ENCODE measurements around the gene HSD17B1.
"Not testable (repeated sequence)": the region's sequence is repeated elsewhere in the genome, so short reads cannot be mapped to it uniquely, and the experiment has no call there.

Gene HSD17B1

GRCh38 chr17:42552736-42553135, at the start of gene HSD17B1:
Gene HSD17B1, plus strand, starts transcription at chr17:42552923. Its CDS starts 11 bp downstream, at chr17:42552934.
- DNase-seq: not testable (repeated sequence)

- DNase-seq: no peak
Measured at GRCh38 chr17:42502926-42503325, 49.8 kb upstream of the HSD17B1 start.

- no peak for DNase-seq
Measured at GRCh38 chr17:42507671-42508070, 45.1 kb upstream of the HSD17B1 start.

DNA sequence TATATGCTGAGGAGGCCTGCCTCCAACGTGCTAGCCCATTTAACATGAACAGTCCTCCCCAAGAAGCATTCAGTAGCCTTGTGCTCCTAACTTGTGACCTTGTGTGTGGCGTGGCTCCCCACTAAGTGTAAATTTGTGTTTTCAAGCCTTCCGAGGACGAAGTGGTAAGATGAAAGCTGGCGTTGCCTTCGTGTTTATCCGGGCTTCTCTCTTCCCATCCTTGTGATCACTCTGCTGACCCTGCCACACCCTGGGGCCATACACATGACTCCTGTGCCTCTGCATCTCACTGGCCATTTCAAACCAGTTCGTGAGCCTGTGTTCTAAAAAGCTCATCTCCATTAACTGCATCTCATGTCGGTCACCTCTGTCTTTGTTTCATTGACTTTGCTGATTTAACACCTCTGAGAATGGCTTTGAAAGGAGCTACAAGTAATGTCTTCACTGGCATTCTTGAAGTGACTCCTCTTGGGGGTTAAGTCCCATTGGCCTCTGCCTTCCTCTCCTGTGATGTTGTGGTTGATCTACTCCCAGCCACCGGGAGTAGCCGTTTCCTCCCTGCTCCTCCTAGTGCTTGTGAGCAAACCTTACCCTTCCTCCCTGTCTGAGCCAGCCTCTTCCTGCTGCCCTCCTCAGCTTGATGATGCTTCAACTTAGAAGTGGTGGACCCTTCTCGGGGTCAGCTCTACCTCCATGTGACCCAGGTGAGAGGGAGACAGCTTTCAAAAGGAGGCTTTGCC, 44.1 kb upstream of the HSD17B1 start:
- no peak for DNase-seq

- DNase-seq: no peak
Measured at GRCh38 chr17:42509409-42509808, 43.3 kb upstream of the HSD17B1 start.

GRCh38 chr17:42509841-42510240, 42.9 kb upstream of the HSD17B1 start:
- no peak for DNase-seq

GRCh38 chr17:42512246-42512645, 40.5 kb upstream of the HSD17B1 start:
- DNase-seq: no peak

GRCh38 chr17:42512733-42513251, 39.9 kb upstream of the HSD17B1 start:
- DNase-seq: no peak

DNA sequence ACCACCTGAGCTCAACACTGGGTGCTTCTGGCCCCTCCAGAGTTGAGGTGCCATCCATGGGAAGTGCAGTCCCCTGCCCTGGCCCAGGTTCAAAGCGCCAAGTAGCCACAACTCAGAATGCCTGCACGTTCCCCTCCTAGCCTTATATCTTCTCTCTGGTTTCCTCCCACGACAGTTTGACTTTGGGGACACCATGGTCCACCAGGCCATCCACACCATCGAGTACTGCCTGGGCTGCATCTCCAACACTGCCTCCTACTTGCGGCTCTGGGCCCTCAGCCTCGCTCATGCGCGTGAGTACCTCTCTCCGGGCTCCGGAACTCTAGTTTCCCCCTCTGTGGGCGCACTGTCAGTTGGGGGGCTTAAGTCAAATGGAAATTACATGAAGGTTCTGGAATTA, 39.0 kb upstream of the HSD17B1 start:
- DNase-seq: no peak

GRCh38 chr17:42514279-42514678, 38.4 kb upstream of the HSD17B1 start:
- DNase-seq: no peak

DNA sequence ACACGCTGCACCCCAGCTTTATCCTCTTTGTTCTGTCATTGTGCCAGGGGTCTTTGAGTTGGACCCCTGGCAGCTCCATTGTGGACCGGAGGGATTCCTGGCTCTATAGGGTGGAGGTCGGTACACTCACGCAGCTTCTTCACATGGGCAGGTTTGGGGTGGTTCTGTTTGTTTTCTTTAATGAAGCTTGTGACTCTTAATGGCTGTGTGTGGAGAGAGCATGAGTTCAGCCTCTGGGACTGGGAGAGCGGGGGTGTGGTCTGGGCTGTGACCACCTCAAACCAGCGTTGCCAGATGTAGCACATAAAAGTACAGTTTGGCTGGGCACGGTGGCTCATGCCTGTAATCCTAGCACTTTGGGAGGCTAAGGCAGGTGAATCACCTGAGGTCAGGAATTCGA, 37.9 kb upstream of the HSD17B1 start:
- no peak for DNase-seq

GRCh38 chr17:42517516-42517915, 35.2 kb upstream of the HSD17B1 start:
- no peak for DNase-seq

DNA sequence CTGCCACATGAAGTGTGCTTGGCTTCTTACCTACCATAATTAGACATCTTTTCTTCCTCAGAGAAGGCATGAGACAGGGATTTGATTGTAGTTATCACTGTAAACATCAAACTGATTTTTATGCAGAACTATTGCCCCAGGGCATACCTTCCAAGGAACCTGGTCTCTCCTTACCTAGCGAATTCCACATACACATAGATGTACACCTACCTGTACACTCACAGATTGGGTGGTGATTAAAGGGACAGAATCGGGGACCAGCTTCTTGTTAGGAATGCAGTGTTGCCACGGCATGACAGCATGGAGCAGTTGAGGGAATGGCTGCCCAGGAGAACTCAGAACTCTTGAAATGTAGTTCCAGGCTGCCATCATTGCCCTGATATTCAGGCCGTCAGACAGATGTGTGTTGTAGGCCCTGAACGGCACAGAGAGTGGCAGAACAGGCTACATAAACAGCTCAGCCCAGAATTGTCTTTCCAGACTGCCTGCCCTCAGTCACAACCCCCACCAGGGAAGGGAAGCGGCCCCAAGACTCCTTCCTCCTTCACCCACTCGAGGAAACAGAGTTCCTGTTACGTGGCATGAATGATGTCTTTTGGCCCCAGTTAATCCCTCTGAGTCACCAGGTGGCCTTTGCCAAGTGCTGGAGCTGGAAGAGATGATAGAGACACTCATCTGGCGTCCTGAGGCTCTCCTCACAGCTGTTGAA, 34.5 kb upstream of the HSD17B1 start:
- no peak for DNase-seq

DNA sequence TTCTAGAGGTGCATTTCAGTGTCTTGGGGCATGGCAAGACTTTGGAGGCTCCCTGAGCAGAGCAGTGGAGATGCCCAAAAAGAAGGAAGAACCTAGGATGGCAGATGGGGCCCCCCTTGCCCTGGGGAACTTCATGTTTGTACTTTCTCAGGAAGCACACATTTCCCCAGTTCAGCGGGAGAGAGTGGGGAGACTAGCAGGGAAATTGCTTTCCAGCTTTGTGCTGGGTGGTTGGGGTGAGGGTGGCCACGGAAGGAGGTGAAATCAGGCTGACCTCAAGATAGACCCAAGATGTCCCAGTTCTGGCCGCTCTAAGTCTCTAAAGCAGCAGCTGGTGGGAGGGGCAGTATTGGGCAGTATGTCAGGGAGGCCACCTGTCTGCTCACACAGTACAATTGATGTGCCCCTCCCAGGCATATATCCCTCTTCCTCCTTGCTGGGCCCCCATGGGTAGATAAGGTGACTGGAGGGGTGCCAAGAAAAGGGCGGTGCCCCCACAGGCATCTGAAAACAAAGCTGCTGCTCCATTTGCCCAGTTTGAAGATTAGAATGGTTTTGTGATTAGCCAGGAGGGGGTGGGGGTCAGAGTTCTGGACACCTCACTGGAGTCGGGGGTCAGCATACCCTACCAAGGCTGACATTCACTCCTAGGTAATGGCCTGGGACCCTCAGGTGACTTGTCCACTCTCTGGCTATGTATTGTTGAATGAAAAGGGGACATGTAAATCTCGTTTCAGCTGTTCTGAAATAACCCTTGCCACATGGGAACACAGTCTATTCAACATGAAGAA, 33.8 kb upstream of the HSD17B1 start:
- DNase-seq: no peak

- no peak for DNase-seq
Measured at GRCh38 chr17:42519546-42520491, 32.9 kb upstream of the HSD17B1 start.

DNA sequence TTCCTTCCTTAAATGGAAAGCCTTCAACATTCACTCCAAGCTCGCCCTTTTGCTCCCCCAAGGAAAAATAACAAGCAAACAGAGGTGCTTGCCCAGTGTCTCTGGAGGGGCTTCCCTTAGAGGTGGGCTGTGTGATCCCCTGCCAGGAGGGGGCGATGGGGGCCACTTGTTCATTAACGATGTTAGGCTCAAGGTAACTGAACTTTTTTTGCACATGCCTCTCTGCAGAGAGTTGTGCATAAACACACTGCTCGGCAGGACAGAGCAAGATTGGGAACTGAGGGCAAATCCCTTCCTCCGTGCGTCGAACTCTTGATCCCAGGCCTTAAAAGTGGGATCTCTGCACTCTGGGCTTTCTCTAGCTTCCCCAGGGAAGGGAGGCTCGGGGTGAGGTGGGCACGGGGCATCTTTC, 32.2 kb upstream of the HSD17B1 start:
- DNase-seq: no peak

DNA sequence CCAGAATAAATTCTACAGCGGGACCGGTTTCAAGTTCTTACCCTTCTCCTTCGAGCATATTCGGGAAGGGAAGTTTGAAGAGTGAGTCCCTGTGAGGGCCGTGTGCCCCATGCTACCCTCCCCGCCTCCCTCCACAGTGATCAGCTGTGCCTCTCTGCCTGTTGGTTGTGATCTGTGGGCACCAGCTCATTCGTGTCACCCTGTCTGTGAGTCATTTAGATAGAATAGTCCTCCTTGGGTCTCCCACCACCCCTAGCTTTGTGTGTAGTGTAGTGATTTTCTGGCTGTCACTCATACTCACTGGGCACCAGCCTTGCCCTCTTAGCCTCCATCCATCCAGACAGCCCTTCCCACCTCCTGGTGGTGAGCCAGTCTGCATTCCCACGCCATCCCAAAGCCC, 31.7 kb upstream of the HSD17B1 start:
- DNase-seq: no peak

DNA sequence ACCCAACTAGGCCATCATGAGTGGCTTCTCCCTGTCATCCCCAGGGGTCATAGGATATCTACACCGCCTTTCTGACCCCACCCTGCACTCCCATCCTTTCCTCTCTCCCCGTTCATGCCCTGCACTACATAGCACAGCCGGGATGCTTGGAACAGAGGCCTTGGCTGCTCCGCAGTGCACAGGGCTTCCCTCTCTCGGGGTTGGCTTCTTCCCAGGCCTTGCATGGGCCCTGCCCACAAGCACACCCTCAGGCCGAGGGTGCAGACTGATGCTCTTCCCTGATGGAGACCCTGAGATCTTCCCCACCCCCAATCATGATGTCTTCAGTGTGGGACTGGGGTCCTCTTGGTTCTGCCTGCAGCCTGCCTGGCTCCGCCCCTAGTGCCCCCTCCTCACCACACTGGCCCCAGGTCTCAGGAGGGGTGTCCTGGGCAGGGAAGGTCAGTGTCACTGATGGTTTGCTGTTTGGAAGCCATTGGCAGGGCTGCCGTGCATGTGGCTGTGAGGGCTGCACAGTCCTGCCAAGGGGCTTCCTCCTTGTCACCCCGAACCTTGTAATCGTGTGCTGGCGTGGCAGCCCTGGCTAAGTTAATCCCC, 31.0 kb upstream of the HSD17B1 start:
- DNase-seq: no peak

- no peak for DNase-seq
Measured at GRCh38 chr17:42522263-42522790, 30.4 kb upstream of the HSD17B1 start.

DNA sequence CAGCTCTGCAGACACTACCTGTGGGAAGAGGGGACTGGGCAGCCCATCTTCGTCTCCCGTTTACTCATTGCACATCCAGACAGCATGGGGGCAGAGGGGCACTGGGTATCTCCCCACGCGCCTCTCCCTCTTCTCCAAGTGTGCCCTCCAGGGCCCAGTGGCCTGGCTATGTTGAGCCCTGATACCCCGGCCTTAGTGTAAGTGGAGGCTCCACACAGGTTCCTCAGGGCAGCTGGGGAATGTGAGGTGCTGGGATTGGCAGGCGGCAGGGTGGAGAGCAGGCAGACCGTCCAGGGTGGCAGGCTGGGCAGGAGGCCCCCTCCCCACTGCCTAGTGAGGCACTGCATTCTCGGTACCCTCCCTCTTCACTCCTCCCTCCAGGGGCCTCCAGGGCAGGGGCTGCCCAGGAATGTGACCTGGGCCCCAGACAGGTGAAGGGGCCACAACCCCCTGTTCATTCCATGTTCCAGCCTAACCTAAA, 29.9 kb upstream of the HSD17B1 start:
- no peak for DNase-seq

GRCh38 chr17:42525221-42525620, 27.5 kb upstream of the HSD17B1 start:
- DNase-seq: no peak

Measured in NCI-H2029 treated with DMSO at 0.1 percent for 48 hours (cell line).